ENCODE measurements around the gene HECW1.

GRCh38 chr7:43278088-43278644, 165.7 kb downstream of the HECW1 start:
- TF ChIP-seq, protein P1, sequence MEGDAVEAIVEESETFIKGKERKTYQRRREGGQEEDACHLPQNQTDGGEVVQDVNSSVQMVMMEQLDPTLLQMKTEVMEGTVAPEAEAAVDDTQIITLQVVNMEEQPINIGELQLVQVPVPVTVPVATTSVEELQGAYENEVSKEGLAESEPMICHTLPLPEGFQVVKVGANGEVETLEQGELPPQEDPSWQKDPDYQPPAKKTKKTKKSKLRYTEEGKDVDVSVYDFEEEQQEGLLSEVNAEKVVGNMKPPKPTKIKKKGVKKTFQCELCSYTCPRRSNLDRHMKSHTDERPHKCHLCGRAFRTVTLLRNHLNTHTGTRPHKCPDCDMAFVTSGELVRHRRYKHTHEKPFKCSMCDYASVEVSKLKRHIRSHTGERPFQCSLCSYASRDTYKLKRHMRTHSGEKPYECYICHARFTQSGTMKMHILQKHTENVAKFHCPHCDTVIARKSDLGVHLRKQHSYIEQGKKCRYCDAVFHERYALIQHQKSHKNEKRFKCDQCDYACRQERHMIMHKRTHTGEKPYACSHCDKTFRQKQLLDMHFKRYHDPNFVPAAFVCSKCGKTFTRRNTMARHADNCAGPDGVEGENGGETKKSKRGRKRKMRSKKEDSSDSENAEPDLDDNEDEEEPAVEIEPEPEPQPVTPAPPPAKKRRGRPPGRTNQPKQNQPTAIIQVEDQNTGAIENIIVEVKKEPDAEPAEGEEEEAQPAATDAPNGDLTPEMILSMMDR (IDR thresholded peaks at IDR 0.05), result no peak
- TF ChIP-seq POLR2AphosphoS5 (IDR thresholded peaks at IDR 0.05; ENCODE audit: low read depth, low read length), result no peak
